ENCODE data around the gene PACS2. TPM values are rescaled to one million over a fixed set of nuclear protein-coding genes. Genes with fewer than 3 reads are reported as not detected.

PACS2 gene
- total RNA-seq, 2 experiments from 2014 or later = 57.7 to 61.5 TPM

GRCh38 chr14:105430565-105430964, 116.0 kb downstream of the PACS2 start:
- ATAC-seq (ENCODE audit: poor library complexity) (no peak), DNase-seq (no peak)
- Mint-ChIP-seq H3K36me3 (ENCODE audit: low read depth) (peaks cover 38% of the 10 kb centered on the region), H3K4me3 (no peak overlapping the region), H3K27me3 (no peaks in the 10 kb centered on the region), H3K27ac (no peak overlapping the region), H3K9me3 (no peaks in the 10 kb centered on the region), H3K4me1 (ENCODE audit: low read depth) (peaks cover 12% of the 10 kb centered on the region)
- H3K27ac ChIP-seq (ENCODE audit: low read depth in 1 of 2, low read length in 2 of 2) = no peak overlapping the region
- peaks cover 0 to 22% of the 10 kb centered on the region in 2 experiments for H3K9me3 ChIP-seq (ENCODE audit: control insufficient read depth in 1 of 2, insufficient read depth in 1 of 2, low read length in 2 of 2)
- H3K36me3 ChIP-seq (ENCODE audit: insufficient read depth, low read length) = peaks cover 16% of the 10 kb centered on the region
- intact Hi-C loops (cut with DNase I, micrococcal nuclease) = loop anchor here in 1 of 2 experiments (5.0 kb wide), 1 partner anchor 87 kb away; no protein-coding TSS in a partner anchor
- H3K4me1 ChIP-seq (ENCODE audit: insufficient read depth, low read length) = no peaks in the 10 kb centered on the region
- no peak overlapping the region for H3K4me3 ChIP-seq (ENCODE audit: low read length)
- POLR2A ChIA-PET = interaction anchor here (1.6 kb wide), 1 partner anchor 16 kb away, joined by 3 read pairs; no protein-coding TSS in a partner anchor
- CTCF ChIA-PET = interaction anchor here (0.8 to 1.2 kb wide), 2 partner anchors 18 to 60 kb away, joined by 4 read pairs; no protein-coding TSS in a partner anchor
- H3K27me3 ChIP-seq (ENCODE audit: control insufficient read depth in 1 of 2, insufficient read depth in 2 of 2, low read length in 2 of 2) = no peaks in the 10 kb centered on the region
- TF ChIP-seq CTCF (IDR thresholded peaks at IDR 0.05) = no peak

GRCh38 chr14:105431256-105431655, 116.7 kb downstream of the PACS2 start:
- intact Hi-C loops (cut with DNase I, micrococcal nuclease) = loop anchor here in 1 of 2 experiments (5.0 kb wide), 1 partner anchor 86 kb away; no protein-coding TSS in a partner anchor
- Mint-ChIP-seq H3K4me1 (ENCODE audit: low read depth) (peaks cover 19% of the 10 kb centered on the region), H3K27ac (no peak overlapping the region), H3K4me3 (no peak overlapping the region), H3K9me3 (no peaks in the 10 kb centered on the region), H3K36me3 (ENCODE audit: low read depth) (peaks cover 38% of the 10 kb centered on the region), H3K27me3 (no peaks in the 10 kb centered on the region)
- Histone ChIP-seq H3K27me3 (ENCODE audit: control insufficient read depth in 1 of 2, insufficient read depth in 2 of 2, low read length in 2 of 2) (no peaks in the 10 kb centered on the region), H3K4me3 (ENCODE audit: low read length) (no peak overlapping the region), H3K9me3 (ENCODE audit: control insufficient read depth in 1 of 2, insufficient read depth in 1 of 2, low read length in 2 of 2) (peaks cover 0 to 17% of the 10 kb centered on the region in 2 experiments), H3K27ac (ENCODE audit: low read depth in 1 of 2, low read length in 2 of 2) (no peak overlapping the region), H3K4me1 (ENCODE audit: insufficient read depth, low read length) (no peaks in the 10 kb centered on the region), H3K36me3 (ENCODE audit: insufficient read depth, low read length) (peaks cover 16% of the 10 kb centered on the region)
- POLR2A ChIA-PET = interaction anchor here (1.6 kb wide), 1 partner anchor 16 kb away, joined by 3 read pairs; no protein-coding TSS in a partner anchor
- no peak for TF ChIP-seq CTCF (IDR thresholded peaks at IDR 0.05)
- ATAC-seq (ENCODE audit: poor library complexity) = no peak
- no peak for DNase-seq
- CTCF ChIA-PET = no interaction called here

- H3K4me1 Mint-ChIP-seq (ENCODE audit: low read depth) = peaks cover 15% of the 10 kb centered on the region
- Histone ChIP-seq H3K4me1 (ENCODE audit: insufficient read depth, low read length) (peaks cover 3% of the 10 kb centered on the region), H3K27ac (ENCODE audit: low read depth in 1 of 2, low read length in 2 of 2) (no peak overlapping the region), H3K4me3 (ENCODE audit: low read length) (no peak overlapping the region), H3K27me3 (ENCODE audit: control insufficient read depth in 1 of 2, insufficient read depth in 2 of 2, low read length in 2 of 2) (no peaks in the 10 kb centered on the region), H3K9me3 (ENCODE audit: control insufficient read depth in 1 of 2, insufficient read depth in 1 of 2, low read length in 2 of 2) (peaks cover 0 to 5% of the 10 kb centered on the region in 2 experiments), H3K36me3 (ENCODE audit: insufficient read depth, low read length) (peaks cover 7% of the 10 kb centered on the region)
- H3K9me3 Mint-ChIP-seq = no peaks in the 10 kb centered on the region
- H3K27ac Mint-ChIP-seq = no peak overlapping the region
- peaks cover 26% of the 10 kb centered on the region for H3K36me3 Mint-ChIP-seq (ENCODE audit: low read depth)
- no peaks in the 10 kb centered on the region for H3K27me3 Mint-ChIP-seq
- ChIA-PET CTCF (no interaction called here), POLR2A (no interaction called here)
- DNase-seq = no peak
- intact Hi-C loops (cut with DNase I, micrococcal nuclease) = loop anchor here in 1 of 2 experiments (5.0 kb wide), 1 partner anchor 85 kb away; no protein-coding TSS in a partner anchor
- TF ChIP-seq CTCF (IDR thresholded peaks at IDR 0.05) = no peak
- ATAC-seq (ENCODE audit: poor library complexity) = no peak
- H3K4me3 Mint-ChIP-seq = no peak overlapping the region
Observed at GRCh38 chr14:105432657-105433056, 118.1 kb downstream of the PACS2 start.

Measured in CD4-positive, alpha-beta T cell (primary cell).